Endodermal cell (in vitro differentiated cells): ENCODE data around the gene MIPEP. TPM values are rescaled to one million over a fixed set of nuclear protein-coding genes. Genes with fewer than 3 reads are reported as not detected.
A peak's percentile ranks its signal among the peaks of the same experiment; 100 is the strongest.

Experiments
- DNase-seq: peaks from one replicate; pipeline ENCODE4 v3.0.0-alpha.2; 2017
- H3K27ac ChIP-seq: 2 replicates; pipeline ENCODE4 v1.5.1; 2013; ENCODE audit warnings: mild to moderate bottlenecking, low read depth, low read length, moderate library complexity
- H3K27me3 ChIP-seq: 2 replicates; pipeline ENCODE4 v1.6.1; 2013; ENCODE audit warnings: mild to moderate bottlenecking, low read length, moderate library complexity; ENCODE audit not compliant: insufficient read depth, control insufficient read depth, poor library complexity, severe bottlenecking
- H3K36me3 ChIP-seq: 2 replicates; pipeline ENCODE4 v1.7.0; 2013; ENCODE audit warnings: mild to moderate bottlenecking, low read length, moderate library complexity; ENCODE audit not compliant: control insufficient read depth, insufficient read depth
- H3K4me1 ChIP-seq: one replicate; pipeline ENCODE4 v1.7.0; 2013; ENCODE audit warnings: low read length; ENCODE audit not compliant: control insufficient read depth, insufficient read depth
- H3K4me3 ChIP-seq: 2 replicates; pipeline ENCODE4 v1.5.1; 2013; ENCODE audit warnings: mild to moderate bottlenecking, low read length, moderate library complexity
- H3K9ac ChIP-seq: 2 replicates; pipeline ENCODE4 v1.6.1; 2013; ENCODE audit warnings: mild to moderate bottlenecking, low read length, moderate library complexity; ENCODE audit not compliant: poor library complexity, severe bottlenecking; ENCODE audit errors: extremely low read depth
- H3K9me3 ChIP-seq: 2 replicates; pipeline ENCODE4 v1.6.1; 2013; ENCODE audit warnings: mild to moderate bottlenecking, low read length, moderate library complexity; ENCODE audit not compliant: control insufficient read depth
- H3K27ac Mint-ChIP-seq: 2 replicates; pipeline ENCODE4 v1.8.0; 2020; ENCODE audit warnings: mixed read lengths
- H3K27me3 Mint-ChIP-seq: 2 replicates; pipeline ENCODE4 v1.8.0; 2021; ENCODE audit warnings: mild to moderate bottlenecking, mixed read lengths; ENCODE audit not compliant: insufficient read depth
- H3K36me3 Mint-ChIP-seq: 2 replicates; pipeline ENCODE4 v1.8.0; 2020; ENCODE audit warnings: low read depth, mixed read lengths
- H3K4me1 Mint-ChIP-seq: 2 replicates; pipeline ENCODE4 v1.8.0; 2020; ENCODE audit warnings: mixed read lengths
- H3K4me3 Mint-ChIP-seq: 2 replicates; pipeline ENCODE4 v1.8.0; 2020; ENCODE audit warnings: mild to moderate bottlenecking, moderate library complexity, mixed read lengths
- H3K9me3 Mint-ChIP-seq: 2 replicates; pipeline ENCODE4 v1.8.0; 2020; ENCODE audit warnings: mild to moderate bottlenecking, mixed read lengths
- CTCF ChIP-seq: fragments of 200-600 bp; sonication (generic); conservative IDR thresholded peaks from 2 replicates; pipeline ENCODE4 v1.5.0; 2021; ENCODE audit warnings: antibody characterized with exemption, mild to moderate bottlenecking
- WGBS, 2 experiments: methylation state at CpG; one replicate each; pipeline versions ENCODE4 v1.1.5 to v1.1.7; 2013; ENCODE audit warnings: missing lambda C conversion rate in 2 of 2, mixed read lengths in 1 of 2; ENCODE audit not compliant: insufficient coverage in 1 of 2, insufficient read length in 1 of 2; 5-methylcytosine and 5-hydroxymethylcytosine counted together
- total RNA-seq, 2 donors: library from RNA; stranded (reverse); fragmentation: NEBNext Ultra II Directional in 1 of 2; extraction: Animal tissue kit (Norgen Biotek cat#: 25700) in 1 of 2; gene quantifications; 2 replicates in 1 of 2; 3 replicates in 1 of 2; pipeline ENCODE4 v1.2.1, GENCODE V29; 2021

MIPEP gene
- total RNA-seq, 2 donors from 2014 or later: 23.1 to 23.9 TPM

- no peak overlapping the region for H3K27ac ChIP-seq
- H3K4me1 Mint-ChIP-seq: peaks cover 2% of the 10 kb centered on the region
- peaks cover 10% of the 10 kb centered on the region for H3K36me3 Mint-ChIP-seq
- no peak overlapping the region for H3K9ac ChIP-seq
- H3K27me3 ChIP-seq: no peaks in the 10 kb centered on the region
- no peak overlapping the region for H3K4me3 Mint-ChIP-seq
- no peak for DNase-seq
- no peak overlapping the region for H3K27ac Mint-ChIP-seq
- 83 to 91% methylated on average over 1 to 3 of the region's 3 CpGs for WGBS, 2 experiments
- TF ChIP-seq CTCF: no peak
- H3K36me3 ChIP-seq: no peaks in the 10 kb centered on the region
- no peak overlapping the region for H3K4me3 ChIP-seq
- H3K4me1 ChIP-seq: no peaks in the 10 kb centered on the region
- H3K9me3 ChIP-seq: no peaks in the 10 kb centered on the region
- no peaks in the 10 kb centered on the region for H3K27me3 Mint-ChIP-seq
- H3K9me3 Mint-ChIP-seq: no peaks in the 10 kb centered on the region
Measured at GRCh38 chr13:23811366-23812062, 77.7 kb downstream of the MIPEP start.

- DNase-seq: no peak
- Histone ChIP-seq H3K27me3 (no peaks in the 10 kb centered on the region), H3K9me3 (no peaks in the 10 kb centered on the region), H3K9ac (no peak overlapping the region), H3K36me3 (no peaks in the 10 kb centered on the region), H3K27ac (no peak overlapping the region), H3K4me1 (no peaks in the 10 kb centered on the region), H3K4me3 (no peak overlapping the region)
- Mint-ChIP-seq H3K9me3 (no peaks in the 10 kb centered on the region), H3K4me3 (no peak overlapping the region), H3K36me3 (peaks cover 10% of the 10 kb centered on the region), H3K27me3 (no peaks in the 10 kb centered on the region), H3K27ac (no peak overlapping the region), H3K4me1 (peaks cover 2% of the 10 kb centered on the region)
- 81 to 91% methylated on average over 4 to 7 of the region's 7 CpGs for WGBS, 2 experiments
- TF ChIP-seq CTCF: peak; percentile 60
Measured at GRCh38 chr13:23810685-23811240, 78.4 kb downstream of the MIPEP start.

DNA sequence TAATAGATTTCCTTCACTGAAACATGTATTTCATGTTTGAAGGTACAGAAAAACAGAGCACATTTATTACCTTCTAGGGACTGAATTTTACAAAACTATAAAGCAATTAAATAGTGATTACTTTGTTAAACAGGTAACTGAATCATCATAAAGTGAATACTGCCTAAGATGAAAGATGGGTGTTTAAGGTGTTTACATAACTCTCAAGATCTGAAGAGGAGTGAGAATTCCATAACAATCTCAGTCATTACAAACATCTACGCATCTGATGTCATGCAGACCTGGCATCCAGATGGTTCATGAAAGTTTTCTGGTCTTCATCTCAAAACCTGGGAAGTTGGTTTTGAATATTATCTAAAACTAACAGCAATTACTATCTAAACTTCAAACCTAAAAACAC is 80.4 kb downstream of the MIPEP start:
- Histone ChIP-seq H3K27ac (no peak overlapping the region), H3K4me3 (no peak overlapping the region), H3K9me3 (no peaks in the 10 kb centered on the region), H3K27me3 (no peaks in the 10 kb centered on the region), H3K36me3 (peaks cover 2% of the 10 kb centered on the region), H3K4me1 (no peaks in the 10 kb centered on the region), H3K9ac (no peak overlapping the region)
- no peak overlapping the region for H3K4me3 Mint-ChIP-seq
- no peaks in the 10 kb centered on the region for H3K9me3 Mint-ChIP-seq
- peaks cover 10% of the 10 kb centered on the region for H3K36me3 Mint-ChIP-seq
- H3K4me1 Mint-ChIP-seq: peaks cover 2% of the 10 kb centered on the region
- DNase-seq: no peak
- no peak for TF ChIP-seq CTCF
- 90% methylated on average over 1 of the region's 1 CpG; no CpG with 5 or more reads in 1 of the 2 experiments for WGBS, 2 experiments
- H3K27ac Mint-ChIP-seq: no peak overlapping the region
- H3K27me3 Mint-ChIP-seq: no peaks in the 10 kb centered on the region
